Kidney glomerular epithelial cell (primary cell): Measurements from ENCODE around the gene DSCAM.

Experiments
- DNase-seq: peaks from one replicate; lab custom pipeline; 2025; lab: John Stamatoyannopoulos, UW

DSCAM gene

DNA sequence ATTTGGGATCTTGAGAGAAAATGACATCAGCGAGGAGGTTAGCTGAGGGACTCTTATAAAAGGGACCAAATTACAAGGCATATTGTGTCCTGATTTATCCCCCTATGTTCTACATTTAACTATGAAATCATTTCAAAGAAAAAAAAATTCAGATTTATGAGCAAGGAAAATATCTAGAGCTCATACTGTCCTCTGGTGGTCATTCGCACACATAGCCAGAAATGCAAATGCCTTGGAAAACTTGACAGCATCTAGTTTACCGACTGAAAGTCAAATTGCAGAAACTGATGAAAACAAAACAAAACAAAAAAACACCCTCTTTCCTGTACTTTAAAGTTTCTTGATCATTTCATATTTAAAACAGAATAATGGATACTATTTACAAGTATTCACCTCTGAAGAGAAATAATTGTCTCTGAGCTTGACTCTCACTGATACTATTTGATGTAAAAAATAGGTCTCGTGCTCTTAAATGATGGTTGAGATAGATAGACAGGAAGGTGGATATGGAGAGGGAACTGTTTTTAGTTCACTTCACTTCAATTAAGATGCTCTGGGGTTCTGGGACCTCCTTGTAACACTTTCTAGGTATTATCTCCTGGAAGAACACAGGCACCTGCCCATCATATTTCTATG lies 725.9 kb downstream of the DSCAM start:
- peak; percentile 54 for DNase-seq

DNA sequence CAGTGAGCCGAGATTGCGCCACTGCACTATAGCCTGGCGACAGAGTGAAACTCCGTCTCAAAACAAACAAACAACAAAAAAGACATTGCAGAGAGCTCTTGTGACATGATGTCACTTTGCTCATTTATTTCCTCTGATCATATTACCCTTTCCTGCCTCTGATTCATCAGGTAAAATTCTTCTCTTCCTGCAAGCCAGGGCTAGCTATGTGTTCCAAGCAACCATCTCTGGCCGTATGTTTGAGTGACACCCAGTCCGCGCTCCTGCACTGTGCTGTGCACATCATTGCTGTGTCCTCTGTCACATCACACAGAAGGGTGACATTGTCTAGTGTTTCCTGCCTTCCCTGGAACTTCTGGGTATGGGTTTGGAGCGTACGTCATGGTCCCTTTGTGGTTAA lies 728.4 kb downstream of the DSCAM start:
- DNase-seq: no peak

DNA sequence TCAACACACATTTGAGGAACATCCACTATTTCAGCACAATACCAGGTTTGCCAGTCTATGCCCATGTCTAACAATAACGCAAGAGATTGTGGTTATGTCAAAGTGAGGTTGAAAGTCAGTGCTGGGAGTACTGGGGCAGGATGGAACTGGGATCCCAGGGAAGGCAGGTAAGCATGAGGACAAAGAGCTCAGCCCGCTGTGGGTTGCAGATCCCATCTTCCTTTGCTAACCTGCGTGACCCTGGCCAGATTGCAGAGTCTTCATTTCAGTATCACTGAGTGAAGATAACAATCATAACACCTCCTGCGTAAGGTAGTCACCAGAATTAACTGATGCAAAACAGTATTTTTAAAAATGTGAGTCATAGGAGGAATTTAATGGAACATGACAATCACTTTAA lies 729.7 kb downstream of the DSCAM start:
- no peak for DNase-seq

DNA sequence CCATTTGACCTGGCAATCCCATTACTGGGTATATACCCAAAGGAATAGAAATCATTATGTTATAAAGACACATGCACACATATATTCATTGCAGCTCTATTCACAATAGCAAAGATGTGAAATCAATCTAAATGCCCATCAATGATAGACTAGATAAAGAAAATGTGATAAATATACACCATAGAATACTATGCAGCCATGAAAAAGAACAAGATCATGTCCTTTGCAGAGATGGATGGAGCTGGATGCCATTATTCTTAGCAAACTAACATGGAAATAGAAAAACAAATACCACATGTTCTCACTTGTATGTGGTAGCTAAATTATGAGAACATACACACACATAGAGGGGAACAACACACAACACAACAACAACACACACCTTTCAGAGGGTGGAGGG lies 731.2 kb downstream of the DSCAM start:
- DNase-seq: no peak

DNA sequence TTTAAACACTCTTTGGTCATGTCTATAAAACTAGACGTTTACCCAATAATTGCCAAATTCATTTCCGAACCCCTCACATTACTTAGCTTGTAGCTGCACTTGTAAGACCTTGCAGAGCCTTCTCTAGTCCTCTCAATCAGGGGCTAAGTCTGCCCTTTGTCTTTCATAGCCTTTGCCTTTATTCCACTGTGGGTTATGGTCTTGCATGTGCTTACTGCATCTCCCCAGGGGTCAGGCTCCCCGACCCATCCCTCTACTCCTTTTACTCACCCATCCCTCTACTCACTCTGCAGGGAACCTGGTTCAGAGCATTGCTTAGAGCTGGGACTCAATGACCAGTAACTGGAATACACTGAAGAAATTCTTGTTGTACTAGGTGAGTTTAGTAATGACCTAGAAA lies 744.3 kb downstream of the DSCAM start:
- no peak for DNase-seq

DNA sequence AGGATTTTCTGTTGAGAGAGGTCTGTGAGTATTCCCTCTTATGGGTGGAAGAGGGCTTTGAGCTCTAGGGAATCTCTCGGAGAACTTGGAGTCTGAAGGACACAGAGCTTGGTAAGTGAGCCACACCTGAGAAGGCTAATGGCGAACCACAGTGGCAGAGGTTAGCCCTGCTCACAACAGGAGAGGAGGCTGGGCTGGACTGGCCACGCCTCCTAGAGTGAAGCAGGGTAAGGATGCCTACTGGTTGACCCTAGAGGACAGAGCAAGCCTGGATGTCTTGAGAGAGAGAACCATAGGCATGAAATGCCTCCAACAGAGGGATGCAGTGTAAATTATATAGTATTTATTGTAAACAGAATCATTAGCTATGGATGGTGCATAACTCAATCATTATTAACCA lies 747.1 kb downstream of the DSCAM start:
- no peak for DNase-seq

DNA sequence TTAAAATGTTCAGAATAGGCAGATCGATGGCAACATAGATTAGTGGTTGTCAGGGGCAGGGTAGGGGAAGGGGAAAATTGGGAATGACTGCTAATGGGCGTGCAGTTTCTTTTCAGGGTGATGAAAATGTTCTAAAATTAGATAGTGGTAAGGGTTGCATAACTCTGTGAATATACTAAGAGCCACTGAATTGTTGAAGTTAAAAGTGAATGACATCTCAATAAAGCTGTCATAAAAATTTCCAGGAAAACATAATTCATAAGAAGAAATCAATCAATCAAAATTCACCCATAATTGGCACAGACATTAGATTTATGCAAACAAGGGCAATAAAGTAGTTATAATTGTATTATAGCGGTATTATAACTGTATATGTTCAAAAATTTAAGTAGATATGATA lies 751.5 kb downstream of the DSCAM start:
- no peak for DNase-seq

DNA sequence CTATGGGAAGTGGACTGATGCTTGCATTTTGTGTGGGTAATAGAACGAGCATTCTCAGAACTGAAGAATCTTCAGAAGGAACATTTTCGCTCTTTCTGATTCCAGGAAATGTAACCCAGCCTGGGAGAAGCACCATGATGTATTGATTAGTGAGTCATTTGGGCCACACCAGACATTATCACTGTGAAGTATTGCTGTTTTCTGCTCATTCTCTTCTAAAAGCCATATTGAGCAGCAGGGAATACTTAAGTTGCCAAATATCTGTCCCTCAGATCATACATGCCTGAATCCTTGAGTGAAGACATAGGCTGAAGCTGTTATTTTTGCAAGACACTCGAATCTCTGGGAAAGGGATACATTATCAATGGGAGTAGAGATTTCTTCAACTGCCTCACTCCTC lies 766.6 kb downstream of the DSCAM start:
- no peak for DNase-seq

DNA sequence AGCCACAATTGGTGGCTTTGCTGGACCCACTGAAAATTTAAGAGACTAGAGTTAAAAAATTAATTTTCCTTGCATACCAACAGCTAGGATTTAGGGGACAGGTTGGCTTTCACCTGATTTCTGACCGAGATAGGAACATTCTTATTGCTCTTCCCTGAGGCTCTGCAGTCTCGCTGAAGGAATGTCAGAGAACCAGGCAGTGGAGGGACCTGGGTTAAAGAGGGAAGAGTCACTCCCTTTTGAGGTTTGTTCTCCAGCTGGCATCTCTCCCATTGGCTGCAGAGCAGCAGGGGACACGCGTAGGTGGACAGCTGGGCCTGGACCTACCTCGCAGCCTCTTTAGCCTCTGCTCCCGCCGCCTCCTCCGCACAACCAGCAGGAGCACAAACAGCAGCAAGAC lies 772.2 kb downstream of the DSCAM start:
- no peak for DNase-seq

DNA sequence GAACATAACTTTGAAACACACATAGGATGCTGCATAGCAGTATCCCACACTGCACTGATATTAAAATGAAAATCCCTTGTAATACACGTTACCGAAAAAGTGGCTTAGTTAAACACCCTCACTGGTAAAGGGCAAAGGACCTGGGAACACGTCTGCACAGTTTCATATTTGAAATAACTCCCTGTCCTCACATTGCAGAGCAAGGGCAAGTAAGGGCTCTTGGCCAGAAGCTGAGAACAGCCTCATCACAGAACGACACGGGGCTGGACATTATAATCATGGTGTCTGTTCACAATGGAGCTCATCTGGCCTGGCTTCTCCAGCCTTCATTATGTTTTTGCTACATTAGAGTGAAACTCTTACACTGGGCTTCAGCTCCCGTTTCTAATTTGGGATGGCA lies 772.8 kb downstream of the DSCAM start:
- DNase-seq: no peak

DNA sequence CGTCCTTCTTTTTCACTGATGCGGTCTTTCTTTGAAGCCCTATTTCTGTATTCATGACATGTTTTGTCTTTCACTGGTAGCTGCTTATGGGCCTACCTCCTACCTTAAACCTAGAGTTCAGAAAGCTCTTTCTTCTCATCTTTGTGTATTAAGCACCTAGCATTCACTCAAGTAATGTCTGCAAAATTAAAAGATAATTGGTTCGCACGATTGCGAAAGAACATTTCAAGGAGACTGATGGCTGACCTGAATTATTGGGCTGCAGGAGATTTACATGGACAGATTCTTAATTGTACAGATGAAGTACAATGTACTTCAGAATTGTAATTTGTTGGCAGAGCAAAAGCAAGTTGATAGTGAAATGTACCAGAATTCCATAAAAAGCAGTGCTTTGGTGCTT lies 773.3 kb downstream of the DSCAM start:
- no peak for DNase-seq

DNA sequence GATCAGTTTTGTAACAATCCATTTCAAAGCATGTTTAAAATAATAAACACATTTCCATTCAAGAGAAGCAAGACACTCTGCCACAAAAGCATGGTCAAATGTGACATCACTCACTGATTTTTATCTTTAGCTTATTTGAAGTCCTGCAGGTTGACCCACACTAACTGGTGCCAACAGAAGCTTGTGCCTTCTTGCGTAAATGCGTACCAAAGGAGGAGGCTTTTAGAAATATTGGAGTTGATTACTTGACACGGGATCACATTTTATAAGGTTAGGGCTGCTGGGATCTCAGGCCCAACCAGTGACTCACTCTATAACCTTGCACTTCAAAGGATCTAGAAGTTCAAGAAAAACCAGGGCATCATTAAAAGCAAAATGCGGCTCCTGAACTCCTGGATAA lies 776.1 kb downstream of the DSCAM start:
- no peak for DNase-seq

DNA sequence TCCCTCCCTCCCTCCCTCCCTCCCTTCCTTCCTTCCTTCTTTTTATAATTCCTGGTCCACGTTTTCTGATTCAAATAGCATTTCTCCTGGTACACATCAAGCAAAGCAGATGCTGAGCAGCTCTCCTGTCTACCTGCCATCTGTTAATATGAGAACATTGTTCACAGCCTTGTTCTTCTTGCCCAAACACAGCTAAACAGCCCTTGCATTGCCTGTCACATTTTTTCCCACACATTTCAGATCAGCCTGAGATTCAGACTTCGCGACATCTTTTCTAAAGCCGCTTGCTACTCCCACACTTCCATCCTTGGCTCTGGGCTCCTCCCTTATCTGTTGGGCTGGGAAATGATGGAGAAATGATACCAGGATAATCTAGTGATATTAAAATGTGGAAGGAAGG lies 779.2 kb downstream of the DSCAM start:
- no peak for DNase-seq

DNA sequence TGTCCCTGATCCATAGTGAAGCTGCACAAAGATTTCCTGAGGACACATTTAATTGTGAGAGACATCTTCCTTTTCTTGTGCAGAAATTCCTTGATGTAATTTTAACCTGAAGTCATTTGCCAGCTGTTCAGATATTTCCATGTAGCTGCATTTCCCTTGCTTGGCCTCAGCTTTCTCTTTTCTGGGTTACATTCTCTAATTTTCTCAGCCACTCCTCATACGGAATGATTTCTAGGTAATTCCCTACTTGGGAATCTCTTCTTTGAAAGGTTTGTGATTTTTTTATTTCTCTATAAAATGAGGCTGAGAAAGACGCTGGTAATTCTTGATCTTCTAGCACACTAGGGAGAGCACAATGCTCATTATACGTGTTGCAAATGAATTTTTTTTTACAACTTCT lies 780.7 kb downstream of the DSCAM start:
- no peak for DNase-seq

DNA sequence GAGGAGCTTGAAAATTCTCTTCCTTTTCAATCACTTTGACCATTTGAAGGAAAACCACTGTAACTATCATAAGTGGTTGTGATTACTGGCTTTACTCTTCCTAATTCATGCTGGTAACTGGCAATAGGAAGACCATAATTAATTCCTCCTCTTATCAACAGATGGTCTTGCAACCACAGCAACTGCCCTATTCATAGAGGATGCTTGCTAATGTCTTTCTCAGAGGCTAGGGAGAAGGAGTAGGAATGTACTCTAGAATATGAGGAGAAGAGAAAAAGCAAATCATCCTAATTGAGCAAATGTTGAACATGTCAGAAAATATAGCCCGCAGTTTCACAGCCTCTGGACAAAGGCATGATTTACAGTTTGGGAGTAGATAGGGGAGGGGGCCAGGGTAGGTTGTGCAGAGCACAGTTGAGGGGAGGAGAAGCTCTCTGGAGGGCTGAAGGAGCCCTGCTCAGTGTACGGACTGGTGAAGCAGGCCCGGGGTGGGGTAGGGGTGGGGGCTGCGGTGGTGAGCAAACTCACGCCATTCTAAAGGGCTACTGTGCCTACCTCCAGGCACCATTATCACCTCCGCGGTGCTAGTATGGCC lies 786.8 kb downstream of the DSCAM start:
- DNase-seq: no peak

DNA sequence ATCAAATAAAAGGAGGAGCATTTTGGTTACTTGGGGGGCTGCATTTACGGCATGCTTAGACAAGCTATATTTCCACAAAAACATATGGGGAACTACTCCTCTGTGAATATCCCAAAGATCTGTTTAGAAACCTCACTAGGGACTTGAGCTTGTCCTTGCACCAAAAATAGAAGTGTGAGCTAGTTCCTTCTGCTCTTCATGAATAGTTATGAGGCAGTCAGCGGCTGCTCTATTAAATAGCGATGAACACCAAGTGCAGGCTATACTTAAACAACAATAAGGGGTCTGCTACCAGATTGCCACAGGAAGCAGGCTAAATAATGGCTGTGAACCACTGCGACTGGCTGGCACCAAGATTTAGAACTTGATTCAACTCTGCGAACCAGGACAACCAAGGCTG lies 789.6 kb downstream of the DSCAM start:
- DNase-seq: no peak

DNA sequence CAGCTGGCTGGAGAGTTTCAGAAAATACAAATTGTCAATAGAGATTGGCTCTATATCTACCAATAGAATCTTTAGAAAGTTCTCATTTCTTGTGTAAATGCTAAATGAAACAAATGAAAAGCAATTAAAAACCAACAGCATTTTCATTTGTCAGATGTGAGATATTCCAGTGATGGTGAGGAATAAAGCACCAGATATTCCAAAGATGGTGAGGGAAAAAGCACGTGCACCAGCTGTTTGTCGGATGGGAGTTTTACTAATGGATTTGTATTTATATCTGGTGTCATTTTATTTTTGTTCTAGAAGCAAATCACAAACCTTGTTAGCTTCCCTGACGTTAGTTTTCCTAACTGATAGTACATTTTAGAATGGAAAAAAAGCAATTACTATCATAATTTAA lies 790.9 kb downstream of the DSCAM start:
- no peak for DNase-seq

DNA sequence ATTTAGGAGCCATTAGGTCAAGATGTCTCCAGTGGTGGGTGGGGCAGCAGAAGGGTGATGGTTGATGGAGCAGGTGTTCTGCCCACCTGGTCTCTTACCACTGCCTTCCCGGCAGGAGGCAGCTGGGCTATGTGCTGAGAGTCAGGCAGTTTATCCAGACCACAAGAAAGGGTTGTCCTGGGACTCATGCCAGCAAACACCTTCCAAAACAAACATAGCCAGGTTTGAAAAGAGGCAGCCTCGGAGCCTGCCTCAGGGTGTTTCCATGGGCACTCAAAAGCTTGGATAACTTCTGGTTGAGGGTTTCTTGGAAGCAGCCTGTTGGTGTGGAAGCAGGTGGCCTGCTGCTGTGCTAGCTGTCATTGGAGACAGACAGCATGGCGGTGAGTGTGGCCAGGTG lies 792.6 kb downstream of the DSCAM start:
- DNase-seq: peak; percentile 29

DNA sequence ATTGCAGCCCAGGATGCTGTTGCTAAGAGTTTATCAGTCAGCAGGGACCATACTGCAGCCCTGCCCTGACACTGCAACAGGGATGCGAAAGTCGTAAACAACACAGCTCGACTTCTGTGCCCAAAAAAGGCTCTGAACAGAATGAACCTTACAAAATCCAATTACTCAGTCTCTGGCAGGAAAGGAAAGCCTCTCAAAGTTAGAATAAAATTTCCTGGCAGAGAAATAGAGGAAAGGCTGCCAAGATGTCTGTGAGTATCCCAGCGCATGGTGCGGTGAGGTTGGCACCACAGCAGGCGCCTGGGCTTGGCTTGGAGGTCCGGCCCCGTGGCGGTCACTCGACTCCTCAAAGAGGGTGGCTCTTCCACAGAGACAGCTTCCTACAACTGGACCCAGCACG lies 794.0 kb downstream of the DSCAM start:
- no peak for DNase-seq

DNA sequence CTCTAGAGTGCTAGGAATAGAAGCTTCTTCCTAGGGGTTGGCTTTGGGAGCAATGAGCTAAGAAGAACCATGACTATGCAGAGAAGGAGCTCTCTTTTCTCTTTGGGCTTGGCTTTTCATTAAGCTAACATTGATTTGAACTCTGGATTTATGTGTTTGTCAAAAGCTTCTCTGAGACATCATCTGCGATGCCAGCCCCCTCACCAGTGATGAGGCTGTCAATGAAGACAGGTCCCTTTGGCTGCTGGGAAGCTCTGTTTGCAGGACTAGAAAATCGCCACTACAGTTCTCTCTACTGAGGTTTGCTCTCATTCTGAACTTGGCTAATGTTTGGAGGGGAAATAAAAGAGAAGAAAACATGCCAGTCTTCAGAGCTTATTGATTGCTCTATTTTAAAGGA lies 794.7 kb downstream of the DSCAM start:
- DNase-seq: no peak

DNA sequence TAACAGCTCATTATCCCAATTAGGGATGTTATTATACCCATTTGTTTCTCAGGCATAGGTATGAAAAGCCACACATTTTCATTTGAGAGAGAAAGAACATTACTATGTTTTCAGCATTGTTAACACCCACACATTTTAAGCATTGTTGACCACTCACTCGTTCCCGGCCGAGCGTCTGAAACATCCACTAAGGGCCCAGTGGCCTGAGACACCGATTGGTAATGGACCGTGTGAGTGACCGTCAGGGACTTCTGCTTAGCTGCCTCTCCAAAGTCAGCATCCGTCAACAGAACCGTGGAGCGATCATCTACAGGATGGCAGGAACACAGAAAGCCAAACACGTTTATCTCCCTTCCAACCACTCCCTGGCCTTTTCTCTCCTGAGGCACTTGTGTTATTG lies 795.2 kb downstream of the DSCAM start:
- DNase-seq: no peak

DNA sequence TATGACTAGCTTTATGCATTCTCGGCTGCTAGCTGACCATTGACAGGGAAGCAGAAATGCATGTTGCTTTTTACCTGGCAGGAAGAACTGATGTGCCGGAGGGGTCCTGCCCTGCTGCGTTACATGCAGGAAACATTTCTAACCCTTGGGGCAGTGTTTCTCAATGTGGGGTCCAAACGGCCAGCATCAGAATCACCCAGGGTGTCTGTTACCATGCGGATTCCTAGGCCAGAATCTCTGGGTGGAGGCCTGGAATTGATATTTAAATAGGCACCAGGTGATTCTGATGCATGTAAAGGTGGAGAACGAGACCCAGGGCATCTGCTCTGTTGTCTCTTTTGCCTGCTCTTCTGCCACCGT lies 797.0 kb downstream of the DSCAM start:
- DNase-seq: no peak

DNA sequence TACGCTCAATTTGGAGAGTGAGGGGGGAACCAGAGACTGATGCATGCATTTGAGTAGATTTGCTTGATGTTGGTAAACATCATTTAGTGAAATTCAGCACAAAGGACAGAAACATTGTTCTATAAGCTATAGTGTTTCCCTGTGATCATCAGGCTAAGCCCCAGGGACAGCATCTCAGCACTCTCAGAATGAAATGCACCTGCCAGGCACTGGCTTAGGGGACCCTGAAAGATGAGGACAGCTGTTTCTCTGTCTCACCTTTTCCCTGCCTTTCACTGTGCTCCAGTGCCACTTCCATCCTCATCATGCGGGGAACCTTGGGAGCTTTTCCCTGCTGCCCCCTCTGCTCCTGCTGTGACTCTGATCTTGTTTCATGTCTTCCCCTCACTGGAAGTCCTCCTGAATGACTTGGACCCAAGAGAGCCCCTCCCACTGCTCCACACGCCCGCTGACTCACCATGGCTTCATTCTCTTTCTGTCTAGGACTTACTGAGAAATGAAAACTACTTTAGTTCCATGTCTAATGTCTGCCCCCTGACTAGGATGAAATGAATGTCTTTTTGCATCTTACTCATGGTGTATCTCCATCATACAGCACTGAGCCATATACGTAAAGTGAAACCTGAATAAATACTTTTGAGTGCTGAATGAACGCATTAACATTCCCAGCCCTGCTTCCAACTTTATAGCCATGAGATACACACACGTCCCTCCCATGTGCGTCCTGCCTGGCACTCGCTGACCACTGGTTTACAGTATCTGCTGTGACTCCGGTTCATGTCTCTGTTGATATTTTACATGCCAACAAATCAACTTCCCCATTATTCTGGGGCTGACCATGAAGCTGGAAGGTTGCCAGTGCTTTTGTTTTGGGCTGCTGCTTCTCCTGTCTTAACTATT lies 797.7 kb downstream of the DSCAM start:
- peak; percentile 39 for DNase-seq
